Neuronal stem cell (in vitro differentiated cells): ENCODE data around the gene IRF5.
"Not testable (repeated sequence)": the region's sequence is repeated elsewhere in the genome, so short reads cannot be mapped to it uniquely, and the experiment has no call there.

Experiments used
- DNase-seq: peaks from one replicate; pipeline ENCODE4 v3.0.0-alpha.2; 2013; ENCODE audit warnings: low spot score
- H2AFZ ChIP-seq: one replicate; pipeline ENCODE4 v1.6.1; 2013; ENCODE audit warnings: mild to moderate bottlenecking, low read length, inconsistent platforms
- H2AK5ac ChIP-seq: 2 replicates; pipeline ENCODE4 v1.6.1; 2013; ENCODE audit warnings: low read depth, mild to moderate bottlenecking, inconsistent platforms, low read length, moderate library complexity, mixed read lengths
- H2BK120ac ChIP-seq: 2 replicates; pipeline ENCODE4 v1.6.1; 2013; ENCODE audit warnings: low read depth, mild to moderate bottlenecking, inconsistent platforms, low read length, moderate library complexity, mixed read lengths
- H2BK12ac ChIP-seq: one replicate; pipeline ENCODE4 v1.6.1; 2013; ENCODE audit warnings: low read length, inconsistent platforms
- H2BK15ac ChIP-seq: 2 replicates; pipeline ENCODE4 v1.6.1; 2013; ENCODE audit warnings: mild to moderate bottlenecking, low read length, inconsistent platforms, mixed read lengths
- H2BK5ac ChIP-seq: one replicate; pipeline ENCODE4 v1.6.1; 2013; ENCODE audit warnings: inconsistent platforms, mild to moderate bottlenecking, low read length, moderate library complexity
- H3K14ac ChIP-seq: one replicate; pipeline ENCODE4 v1.6.1; 2013; ENCODE audit warnings: low read length, inconsistent platforms
- H3K18ac ChIP-seq: 2 replicates; pipeline ENCODE4 v1.6.1; 2013; ENCODE audit warnings: low read length, inconsistent platforms
- H3K23ac ChIP-seq: 2 replicates; pipeline ENCODE4 v1.6.1; 2013; ENCODE audit warnings: low read depth, mild to moderate bottlenecking, mixed read lengths, low read length, inconsistent platforms; ENCODE audit not compliant: poor library complexity
- H3K27ac ChIP-seq: replicated peaks from 3 replicates; pipeline ENCODE4 v1.5.1; 2013; ENCODE audit warnings: low read length, inconsistent platforms
- H3K27me3 ChIP-seq, 3 experiments: 2 replicates each; pipeline ENCODE4 v1.6.1; 2013; ENCODE audit warnings: low read length in 3 of 3, mild to moderate bottlenecking in 2 of 3, inconsistent platforms in 1 of 3, low read depth in 1 of 3, mixed read lengths in 1 of 3, moderate library complexity in 1 of 3; ENCODE audit not compliant: control insufficient read depth in 3 of 3, insufficient read depth in 3 of 3
- H3K36me3 ChIP-seq, 2 donors: replicated peaks in 1 of 2; 2 replicates each; pipeline ENCODE4 v1.6.1; 2013; ENCODE audit warnings: low read length in 2 of 2; ENCODE audit not compliant: control insufficient read depth in 2 of 2, insufficient read depth in 2 of 2
- H3K4ac ChIP-seq: 2 replicates; pipeline ENCODE4 v1.6.1; 2013; ENCODE audit warnings: inconsistent platforms, mild to moderate bottlenecking, low read length, moderate library complexity
- H3K4me1 ChIP-seq, 2 donors: 1 replicate in 1 of 2; 2 replicates in 1 of 2; pipeline ENCODE4 v1.6.1; 2013; ENCODE audit warnings: low read length in 2 of 2, low read depth in 1 of 2; ENCODE audit not compliant: control insufficient read depth in 2 of 2, insufficient read depth in 1 of 2
- H3K4me2 ChIP-seq: one replicate; pipeline ENCODE4 v1.6.1; 2013; ENCODE audit warnings: mild to moderate bottlenecking, low read length, inconsistent platforms; ENCODE audit not compliant: insufficient read depth, poor library complexity, severe bottlenecking
- H3K4me3 ChIP-seq, 2 donors: 2 replicates each; pipeline ENCODE4 v1.5.1; 2013; ENCODE audit warnings: low read length in 2 of 2, mild to moderate bottlenecking in 2 of 2, inconsistent platforms in 1 of 2, moderate library complexity in 1 of 2
- H3K79me1 ChIP-seq: one replicate; pipeline ENCODE4 v1.6.1; 2013; ENCODE audit warnings: low read depth, mild to moderate bottlenecking, inconsistent platforms, low read length, moderate library complexity
- H3K9ac ChIP-seq: one replicate; pipeline ENCODE4 v1.6.1; 2013; ENCODE audit warnings: mild to moderate bottlenecking, low read depth, low read length, inconsistent platforms; ENCODE audit not compliant: poor library complexity
- H3K9me3 ChIP-seq, 2 donors: replicated peaks in 1 of 2; 2 replicates each; pipeline versions ENCODE3 to v1.6.1; 2013; ENCODE audit warnings: low read length in 2 of 2, mild to moderate bottlenecking in 2 of 2, inconsistent platforms in 1 of 2, low read depth in 1 of 2, mixed read lengths in 1 of 2, moderate library complexity in 1 of 2; ENCODE audit not compliant: control insufficient read depth in 2 of 2, insufficient read depth in 1 of 2
- H4K8ac ChIP-seq: one replicate; pipeline ENCODE4 v1.6.1; 2013; ENCODE audit warnings: low read depth, mild to moderate bottlenecking, inconsistent platforms, low read length, moderate library complexity
- H4K91ac ChIP-seq: one replicate; pipeline ENCODE4 v1.6.1; 2013; ENCODE audit warnings: low read length, low read depth, mild to moderate bottlenecking, inconsistent platforms; ENCODE audit not compliant: poor library complexity
- WGBS, 2 donors: extraction: QIAGEN DNeasy Blood & Tissue Kit; methylation state at CpG; one replicate each; pipeline ENCODE4 v1.1.7; 2013; ENCODE audit warnings: missing lambda C conversion rate in 2 of 2, mixed read lengths in 1 of 2; ENCODE audit not compliant: insufficient read length in 2 of 2, insufficient replicate concordance in 1 of 2; ENCODE audit errors: extremely low coverage in 2 of 2; 5-methylcytosine and 5-hydroxymethylcytosine counted together

Gene IRF5

GRCh38 chr7:128910569-128910945, 27.2 kb upstream of the IRF5 start, which contains the start of gene KCP:
KCP (minus strand) TSS chr7:128910709; CDS start chr7:128910676, 33 bp downstream.
- peak within 1 kb of the TSS; percentile 19 for H3K4ac ChIP-seq
- peaks cover 0 to 68% (median 32%) of the 10 kb centered on the region in 3 experiments for H3K27me3 ChIP-seq
- H3K4me1 ChIP-seq: peaks cover 16 to 18% of the 10 kb centered on the region in 2 donors
- H2BK15ac ChIP-seq: peak within 1 kb of the TSS; percentile 28
- peak within 1 kb of the TSS; percentile 65 for H3K4me2 ChIP-seq
- H3K9ac ChIP-seq: no peak within 1 kb of the TSS
- peak within 1 kb of the TSS; percentile 85 for H2AFZ ChIP-seq
- peaks cover under 1% of the 10 kb centered on the region for H3K79me1 ChIP-seq
- H2BK5ac ChIP-seq: peak within 1 kb of the TSS; percentile 72
- DNase-seq: no peak
- H3K9me3 ChIP-seq: no peaks in the 10 kb centered on the region
- H3K4me3 ChIP-seq: peak within 1 kb of the TSS; percentile 16 to 72
- H2AK5ac ChIP-seq: peak within 1 kb of the TSS; percentile 71
- peak within 1 kb of the TSS; percentile 75 for H3K14ac ChIP-seq
- no CpG with 5 or more reads among the region's 34 CpGs for WGBS, 2 donors
- no peak within 1 kb of the TSS for H2BK120ac ChIP-seq
- H3K36me3 ChIP-seq: no peaks in the 10 kb centered on the region
- H3K23ac ChIP-seq: peak within 1 kb of the TSS; percentile 44
- no peak within 1 kb of the TSS for H4K8ac ChIP-seq
- peak within 1 kb of the TSS; percentile 12 for H2BK12ac ChIP-seq
- H4K91ac ChIP-seq: no peak within 1 kb of the TSS
- H3K27ac ChIP-seq: no peak within 1 kb of the TSS
- peak within 1 kb of the TSS; percentile 93 for H3K18ac ChIP-seq

- H3K27ac ChIP-seq: no peak overlapping the region
- H3K9ac ChIP-seq: no peak overlapping the region
- no peak for DNase-seq
Observed at GRCh38 chr7:128911423-128912031, 26.2 kb upstream of the IRF5 start.

GRCh38 chr7:128912281-128912680, 25.4 kb upstream of the IRF5 start:
- no peak overlapping the region for H3K4me3 ChIP-seq
- no peak overlapping the region for H3K18ac ChIP-seq
- H3K36me3 ChIP-seq: no peaks in the 10 kb centered on the region
- no peak overlapping the region for H2BK5ac ChIP-seq
- H2BK120ac ChIP-seq: no peak overlapping the region
- DNase-seq: no peak
- peaks cover 0 to 86% (median 49%) of the 10 kb centered on the region in 3 experiments for H3K27me3 ChIP-seq
- no peak overlapping the region for H3K4ac ChIP-seq
- H3K23ac ChIP-seq: no peak overlapping the region
- H3K9ac ChIP-seq: no peak overlapping the region
- no peaks in the 10 kb centered on the region for H3K9me3 ChIP-seq
- H2BK15ac ChIP-seq: no peak overlapping the region
- H4K91ac ChIP-seq: no peak overlapping the region
- H3K79me1 ChIP-seq: peaks cover 2% of the 10 kb centered on the region
- no peak overlapping the region for H4K8ac ChIP-seq
- no CpG with 5 or more reads among the region's 3 CpGs for WGBS, 2 donors
- peak overlapping the region; percentile 23 for H2AK5ac ChIP-seq
- no peak overlapping the region for H3K4me2 ChIP-seq
- peaks cover 16 to 18% of the 10 kb centered on the region in 2 donors for H3K4me1 ChIP-seq
- H3K14ac ChIP-seq: no peak overlapping the region
- H3K27ac ChIP-seq: no peak overlapping the region
- H2BK12ac ChIP-seq: no peak overlapping the region
- no peak overlapping the region for H2AFZ ChIP-seq

More at GRCh38 chr7:128911423-128912031, 26.2 kb upstream of the IRF5 start:
- Histone ChIP-seq H3K27me3 (peaks cover 0 to 78% (median 42%) of the 10 kb centered on the region in 3 experiments), H3K18ac (peak overlapping the region; percentile 84), H3K9me3 (no peaks in the 10 kb centered on the region), H3K23ac (no peak overlapping the region), H3K4me2 (no peak overlapping the region), H3K36me3 (no peaks in the 10 kb centered on the region), H2BK12ac (no peak overlapping the region), H2AK5ac (no peak overlapping the region), H3K79me1 (peaks cover 2% of the 10 kb centered on the region), H2BK5ac (no peak overlapping the region), H4K91ac (no peak overlapping the region), H3K14ac (no peak overlapping the region), H3K4me3 (no peak overlapping the region), H3K4ac (no peak overlapping the region), H4K8ac (no peak overlapping the region), H2AFZ (peak overlapping the region; percentile 78), H2BK120ac (no peak overlapping the region), H2BK15ac (no peak overlapping the region), H3K4me1 (peaks cover 16 to 18% of the 10 kb centered on the region in 2 donors)
- no CpG with 5 or more reads among the region's 8 CpGs for WGBS, 2 donors

GRCh38 chr7:128912709-128913495, 24.8 kb upstream of the IRF5 start:
- H2AK5ac ChIP-seq, H3K79me1 ChIP-seq, H3K4me2 ChIP-seq, H2BK5ac ChIP-seq, DNase-seq, H4K91ac ChIP-seq, H3K18ac ChIP-seq, H2AFZ ChIP-seq, H3K27ac ChIP-seq, H2BK120ac ChIP-seq, H3K14ac ChIP-seq, H3K23ac ChIP-seq, H3K4me3 ChIP-seq, H3K4ac ChIP-seq, H2BK12ac ChIP-seq, H2BK15ac ChIP-seq, H4K8ac ChIP-seq, H3K9ac ChIP-seq, H3K36me3 ChIP-seq, H3K9me3 ChIP-seq: not testable (repeated sequence)
- WGBS, 2 donors: no CpG with 5 or more reads among the region's 20 CpGs
- peaks cover 16 to 18% of the 10 kb centered on the region in 2 donors for H3K4me1 ChIP-seq
- H3K27me3 ChIP-seq: peaks cover 0 to 86% (median 49%) of the 10 kb centered on the region in 3 experiments
